ENCODE results near the gene LINGO3. TPM values are rescaled to one million over a fixed set of nuclear protein-coding genes. Genes with fewer than 3 reads are reported as not detected.

The LINGO3 gene
- total RNA-seq, 2 donors from 2014 or later: 0.17 TPM; not detected in 1

GRCh38 chr19:2344381-2344870 lies 36.5 kb upstream of the LINGO3 start:
- ATAC-seq (replicated peaks): no peak
- no peak overlapping the region for H3K4me3 Mint-ChIP-seq
- H3K4me1 Mint-ChIP-seq: no peaks in the 10 kb centered on the region
- no peaks in the 10 kb centered on the region for H3K36me3 Mint-ChIP-seq (ENCODE audit: low read depth)
- H3K9me3 Mint-ChIP-seq: no peaks in the 10 kb centered on the region
- H3K27ac Mint-ChIP-seq: no peak overlapping the region
- no peaks in the 10 kb centered on the region for H3K27me3 Mint-ChIP-seq

- H3K27ac Mint-ChIP-seq: no peak overlapping the region
- no peaks in the 10 kb centered on the region for H3K4me1 Mint-ChIP-seq
- H3K27me3 Mint-ChIP-seq: no peaks in the 10 kb centered on the region
- H3K4me3 Mint-ChIP-seq: no peak overlapping the region
- no peaks in the 10 kb centered on the region for H3K36me3 Mint-ChIP-seq (ENCODE audit: low read depth)
- no peak for ATAC-seq (replicated peaks)
- H3K9me3 Mint-ChIP-seq: no peaks in the 10 kb centered on the region
These were observed 35.5 kb upstream of the LINGO3 start for GRCh38 chr19:2343289-2343982.

- no peaks in the 10 kb centered on the region for H3K36me3 Mint-ChIP-seq (ENCODE audit: low read depth)
- no peaks in the 10 kb centered on the region for H3K9me3 Mint-ChIP-seq
- no peak overlapping the region for H3K27ac Mint-ChIP-seq
- H3K4me3 Mint-ChIP-seq: no peak overlapping the region
- no peaks in the 10 kb centered on the region for H3K4me1 Mint-ChIP-seq
- no peaks in the 10 kb centered on the region for H3K27me3 Mint-ChIP-seq
- ATAC-seq (replicated peaks): no peak
These were observed 34.8 kb upstream of the LINGO3 start for GRCh38 chr19:2342656-2343288.

- no peaks in the 10 kb centered on the region for H3K4me1 Mint-ChIP-seq
- H3K4me3 Mint-ChIP-seq: no peak overlapping the region
- H3K9me3 Mint-ChIP-seq: no peaks in the 10 kb centered on the region
These were observed 34.0 kb upstream of the LINGO3 start for GRCh38 chr19:2341982-2342381.

GRCh38 chr19:2341244-2341751 lies 33.3 kb upstream of the LINGO3 start:
- no peaks in the 10 kb centered on the region for H3K36me3 Mint-ChIP-seq (ENCODE audit: low read depth)
- H3K4me1 Mint-ChIP-seq: peaks cover 3% of the 10 kb centered on the region
- no peaks in the 10 kb centered on the region for H3K9me3 Mint-ChIP-seq
- no peaks in the 10 kb centered on the region for H3K27me3 Mint-ChIP-seq
- H3K4me3 Mint-ChIP-seq: no peak overlapping the region
- ATAC-seq (replicated peaks): no peak
- H3K27ac Mint-ChIP-seq: no peak overlapping the region

More at GRCh38 chr19:2341982-2342381, 34.0 kb upstream of the LINGO3 start:
- no peaks in the 10 kb centered on the region for H3K36me3 Mint-ChIP-seq (ENCODE audit: low read depth)
- ATAC-seq (replicated peaks): no peak
- no peak overlapping the region for H3K27ac Mint-ChIP-seq
- H3K27me3 Mint-ChIP-seq: no peaks in the 10 kb centered on the region

GRCh38 chr19:2340496-2341243 lies 32.7 kb upstream of the LINGO3 start:
- Mint-ChIP-seq H3K27ac (no peak overlapping the region), H3K36me3 (ENCODE audit: low read depth) (no peaks in the 10 kb centered on the region), H3K9me3 (peaks cover 6% of the 10 kb centered on the region), H3K4me1 (peaks cover 9% of the 10 kb centered on the region), H3K27me3 (no peaks in the 10 kb centered on the region), H3K4me3 (no peak overlapping the region)
- no peak for ATAC-seq (replicated peaks)

GRCh38 chr19:2339644-2340310 lies 31.8 kb upstream of the LINGO3 start:
- H3K36me3 Mint-ChIP-seq (ENCODE audit: low read depth): no peaks in the 10 kb centered on the region
- peaks cover 7% of the 10 kb centered on the region for H3K9me3 Mint-ChIP-seq
- no peak for ATAC-seq (replicated peaks)
- H3K27me3 Mint-ChIP-seq: no peaks in the 10 kb centered on the region
- H3K4me3 Mint-ChIP-seq: no peak overlapping the region
- no peak overlapping the region for H3K27ac Mint-ChIP-seq
- peaks cover 11% of the 10 kb centered on the region for H3K4me1 Mint-ChIP-seq

GRCh38 chr19:2338751-2339643 lies 31.0 kb upstream of the LINGO3 start:
- no peaks in the 10 kb centered on the region for H3K27me3 Mint-ChIP-seq
- no peak overlapping the region for H3K4me3 Mint-ChIP-seq
- no peaks in the 10 kb centered on the region for H3K36me3 Mint-ChIP-seq (ENCODE audit: low read depth)
- no peak overlapping the region for H3K27ac Mint-ChIP-seq
- peaks cover 7% of the 10 kb centered on the region for H3K9me3 Mint-ChIP-seq
- peaks cover 11% of the 10 kb centered on the region for H3K4me1 Mint-ChIP-seq
- no peak for ATAC-seq (replicated peaks)

- no peak overlapping the region for H3K27ac Mint-ChIP-seq
- no peaks in the 10 kb centered on the region for H3K36me3 Mint-ChIP-seq (ENCODE audit: low read depth)
- H3K4me1 Mint-ChIP-seq: peaks cover 11% of the 10 kb centered on the region
- H3K9me3 Mint-ChIP-seq: peaks cover 7% of the 10 kb centered on the region
- no peak for ATAC-seq (replicated peaks)
- no peaks in the 10 kb centered on the region for H3K27me3 Mint-ChIP-seq
- no peak overlapping the region for H3K4me3 Mint-ChIP-seq
These were observed 30.2 kb upstream of the LINGO3 start for GRCh38 chr19:2338055-2338615.

- Mint-ChIP-seq H3K27me3 (no peaks in the 10 kb centered on the region), H3K27ac (no peak overlapping the region), H3K4me1 (peaks cover 11% of the 10 kb centered on the region), H3K9me3 (peaks cover 7% of the 10 kb centered on the region), H3K36me3 (ENCODE audit: low read depth) (no peaks in the 10 kb centered on the region), H3K4me3 (no peak overlapping the region)
- no peak for ATAC-seq (replicated peaks)
These were observed 29.4 kb upstream of the LINGO3 start for GRCh38 chr19:2337329-2337707.

GRCh38 chr19:2336528-2337328 lies 28.8 kb upstream of the LINGO3 start:
- Mint-ChIP-seq H3K9me3 (peaks cover 7% of the 10 kb centered on the region), H3K4me1 (peaks cover 11% of the 10 kb centered on the region), H3K27ac (no peak overlapping the region), H3K27me3 (no peaks in the 10 kb centered on the region), H3K4me3 (no peak overlapping the region), H3K36me3 (ENCODE audit: low read depth) (no peaks in the 10 kb centered on the region)
- no peak for ATAC-seq (replicated peaks)

GRCh38 chr19:2335848-2336247 lies 27.9 kb upstream of the LINGO3 start:
- Mint-ChIP-seq H3K9me3 (peaks cover 7% of the 10 kb centered on the region), H3K4me1 (peaks cover 11% of the 10 kb centered on the region), H3K36me3 (ENCODE audit: low read depth) (no peaks in the 10 kb centered on the region), H3K4me3 (no peak overlapping the region), H3K27ac (no peak overlapping the region), H3K27me3 (no peaks in the 10 kb centered on the region)
- no peak for ATAC-seq (replicated peaks)

Measured in activated T-helper 17 cell treated with anti-CD3 and anti-CD28 coated beads, Interleukin-2, amount 50 U/mL, for 72 hours (primary cell).